GM12878 (cell line): ENCODE data around the gene KDELR1. TPM values are rescaled to one million over a fixed set of nuclear protein-coding genes. Genes with fewer than 3 reads are reported as not detected.

Experiments used
- CBX5 ChIP-seq: sonication (generic); IDR thresholded peaks from 2 replicates; pipeline ENCODE4 v1.6.1; 2016; ENCODE audit warnings: low read depth, moderate library complexity, mild to moderate bottlenecking, inconsistent platforms
- CEBPB ChIP-seq, 2 experiments: fragments of 150-350 bp in 1 of 2; IDR thresholded peaks; 2 replicates each; pipeline ENCODE4 v1.6.1; 2012 to 2014; ENCODE audit warnings: low read depth in 2 of 2, low read length in 2 of 2, borderline replicate concordance in 1 of 2, inconsistent platforms in 1 of 2
- E4F1 ChIP-seq: fragments of 450-650 bp; IDR thresholded peaks from 2 replicates; pipeline ENCODE4 v1.6.1; 2018; ENCODE audit warnings: borderline replicate concordance, mild to moderate bottlenecking; ENCODE audit not compliant: partially characterized antibody
- ETV6 ChIP-seq, 2 experiments: fragments of 450-650 bp in 1 of 2; IDR thresholded peaks in 1 of 2; conservative IDR thresholded peaks in 1 of 2; 2 replicates each; pipeline ENCODE4 v1.6.1; 2014; ENCODE audit warnings: antibody characterized with exemption in 1 of 2, borderline replicate concordance in 1 of 2, low read depth in 1 of 2, mild to moderate bottlenecking in 1 of 2, moderate library complexity in 1 of 2
- EZH2 ChIP-seq: IDR thresholded peaks from 2 replicates; pipeline ENCODE4 v1.6.1; 2012; ENCODE audit warnings: low read depth, mild to moderate bottlenecking, control low read depth, inconsistent platforms, low read length, borderline replicate concordance; ENCODE audit not compliant: control insufficient read depth
- FOS ChIP-seq: IDR thresholded peaks from 3 replicates; pipeline ENCODE4 v1.6.1; 2011; ENCODE audit warnings: borderline replicate concordance; ENCODE audit not compliant: insufficient read length; ENCODE audit errors: extremely low read depth
- GABPA ChIP-seq: IDR thresholded peaks from 2 replicates; pipeline ENCODE4 v1.6.1; 2014; ENCODE audit warnings: antibody characterized with exemption, low read depth, mild to moderate bottlenecking, inconsistent platforms
- HDAC6 ChIP-seq: fragments of 200-600 bp; sonication (generic); IDR thresholded peaks from one replicate; pipeline ENCODE4 v1.8.0; 2017; ENCODE audit warnings: antibody characterized with exemption; ENCODE audit not compliant: unreplicated experiment
- IKZF2 ChIP-seq, 2 experiments: fragments of 450-650 bp; IDR thresholded peaks; 2 replicates each; pipeline ENCODE4 v1.6.1; 2017; ENCODE audit warnings: mild to moderate bottlenecking in 2 of 2, moderate library complexity in 2 of 2
- MEF2A ChIP-seq: IDR thresholded peaks from 2 replicates; pipeline ENCODE4 v1.6.1; 2011; ENCODE audit warnings: low read depth, mild to moderate bottlenecking, low read length, moderate library complexity; ENCODE audit not compliant: insufficient read depth
- MTA2 ChIP-seq: fragments of 450-650 bp; IDR thresholded peaks from 2 replicates; pipeline ENCODE4 v1.6.1; 2016; ENCODE audit warnings: low read depth, mild to moderate bottlenecking, moderate library complexity
- MTA3 ChIP-seq: IDR thresholded peaks from 2 replicates; pipeline ENCODE4 v1.6.1; 2012; ENCODE audit warnings: low read length, inconsistent platforms, borderline replicate concordance
- NKRF ChIP-seq: fragments of 450-650 bp; conservative IDR thresholded peaks from 2 replicates; pipeline ENCODE4 v1.6.1; 2017; ENCODE audit warnings: mild to moderate bottlenecking, moderate library complexity
- PAX5 ChIP-seq: IDR thresholded peaks from 2 replicates; pipeline ENCODE4 v1.6.1; 2011; ENCODE audit warnings: low read depth, low read length, borderline replicate concordance
- PAX8 ChIP-seq: fragments of 450-650 bp; IDR thresholded peaks from 2 replicates; pipeline ENCODE4 v1.6.1; 2017; ENCODE audit warnings: mild to moderate bottlenecking, moderate library complexity
- RAD21 ChIP-seq: IDR thresholded peaks from 2 replicates; pipeline ENCODE4 v1.6.1; 2011; ENCODE audit warnings: mild to moderate bottlenecking, low read depth, low read length, moderate library complexity; ENCODE audit not compliant: insufficient read depth
- RBBP5 ChIP-seq: fragments of 200-600 bp; sonication (generic); conservative IDR thresholded peaks from 2 replicates; pipeline ENCODE4 v1.6.1; 2016
- RELA ChIP-seq: fragments of 450-650 bp; IDR thresholded peaks from 2 replicates; pipeline ENCODE4 v1.8.0; 2014; ENCODE audit warnings: borderline replicate concordance; ENCODE audit not compliant: partially characterized antibody
- REST ChIP-seq: IDR thresholded peaks from 2 replicates; pipeline ENCODE4 v1.6.1; 2012; ENCODE audit warnings: mild to moderate bottlenecking, low read depth, low read length
- RUNX3 ChIP-seq: IDR thresholded peaks from 2 replicates; pipeline ENCODE4 v1.6.1; 2012; ENCODE audit warnings: low read length, inconsistent platforms
- SIN3A ChIP-seq: IDR thresholded peaks from 2 replicates; pipeline ENCODE4 v1.6.1; 2012; ENCODE audit warnings: low read depth, low read length, improper control_type of control experiment
- TBL1XR1 ChIP-seq: IDR thresholded peaks from 2 replicates; pipeline ENCODE4 v1.6.1; 2012; ENCODE audit warnings: low read depth, low read length, improper control_type of control experiment
- YBX1 ChIP-seq: fragments of 450-650 bp; IDR thresholded peaks from 2 replicates; pipeline ENCODE4 v1.6.1; 2016; ENCODE audit warnings: antibody characterized with exemption
- ZNF217 ChIP-seq: fragments of 450-650 bp; IDR thresholded peaks from 2 replicates; pipeline ENCODE4 v1.6.1; 2017; ENCODE audit warnings: antibody characterized with exemption, mild to moderate bottlenecking
- ZNF24 ChIP-seq: fragments of 450-650 bp; IDR thresholded peaks from 2 replicates; pipeline ENCODE4 v1.6.1; 2017; ENCODE audit warnings: antibody characterized with exemption, mild to moderate bottlenecking
- ZNF622 ChIP-seq: fragments of 450-650 bp; IDR thresholded peaks from 2 replicates; pipeline ENCODE4 v1.6.1; 2017; ENCODE audit warnings: mild to moderate bottlenecking, inconsistent platforms
- polyA plus RNA-seq, 11 experiments: library from polyadenylated mRNA; depleted of rRNA in 4 of 11; unstranded in 6 of 11; stranded (reverse) in 5 of 11; fragments of >200 nt; fragmentation: Nextera tagmentation in 4 of 11; fragmentation: Illumina TruSeq in 1 of 11; extraction: Ambion mirVana in 4 of 11; extraction: Trizol in 1 of 11; gene quantifications; 1 replicate in 1 of 11; 2 replicates in 10 of 11; pipeline versions ENCODE4 v1.2.1 to v1.2.3, GENCODE V29; 2011 to 2016; ENCODE audit warnings: inconsistent platforms in 2 of 11, missing spikeins in 2 of 11, low read depth in 1 of 11
- total RNA-seq, 4 experiments: library from RNA; depleted of rRNA in 3 of 4; stranded (reverse); fragments of >200 nt in 3 of 4; fragmentation: Illumina TruSeq in 1 of 4; extraction: Trizol in 1 of 4; gene quantifications; 2 replicates each; pipeline versions ENCODE4 v1.2.1 to v1.2.3, GENCODE V29; 2013 to 2021

KDELR1 gene
- total and polyA plus RNA-seq, 10 of the 15 experiments (the other 5 are each of a cell fraction or from before 2014, with no cell fraction given) = 2.3 to 71.0 (median 45.2) TPM

GRCh38 chr19:48403606-48404005, 12.3 kb upstream of the KDELR1 start (continued):
- TF ChIP-seq NKRF (no peak), ETV6 (conservative IDR thresholded peaks at IDR 0.05 in 1 of 2, IDR thresholded peaks at IDR 0.05 in 1 of 2; ENCODE audit: borderline replicate concordance in 1 of 2, low read depth in 1 of 2) (no peak), IKZF2 (IDR thresholded peaks at IDR 0.05) (0 out of 4 replicates have a peak, but pooled peaks of 1 of the 2 experiments have one; percentile 15), MTA2 (no peak), RBBP5 (no peak), RUNX3 (no peak), GABPA (no peak; the same call in 1 of the 2 replicates), CEBPB (IDR thresholded peaks at IDR 0.05; ENCODE audit: borderline replicate concordance in 1 of 2, low read depth in 2 of 2, low read length in 2 of 2) (no peak), RAD21 (no peak), CBX5 (no peak), REST (no peak), HDAC6 (no peak), ZNF217 (no peak), EZH2 (no peak), RELA (no peak), ZNF24 (no peak), MTA3 (no peak), YBX1 (no peak), FOS (no peak), E4F1 (no peak), PAX8 (no peak), SIN3A (no peak), MEF2A (no peak), PAX5 (no peak), ZNF622 (no peak), TBL1XR1 (no peak)
